Endothelial cell of umbilical vein (primary cell): ENCODE results near the gene DDX31.

ENCODE experiments used
- EZH2 ChIP-seq: IDR thresholded peaks from 2 replicates; pipeline ENCODE4 v1.6.1; 2012; ENCODE audit warnings: borderline replicate concordance, low read depth, mild to moderate bottlenecking, moderate library complexity, low read length, inconsistent platforms; ENCODE audit not compliant: severe bottlenecking
- JUN ChIP-seq: IDR thresholded peaks from 2 replicates; pipeline ENCODE4 v1.6.1; 2011; ENCODE audit warnings: borderline replicate concordance, low read depth; ENCODE audit not compliant: insufficient read length, insufficient read depth
- POLR2A ChIP-seq: IDR thresholded peaks from 2 replicates; pipeline ENCODE4 v1.6.1; 2012; ENCODE audit warnings: low read depth, mild to moderate bottlenecking, control low read depth, low read length
- POLR2AphosphoS5 ChIP-seq: IDR thresholded peaks from 2 replicates; pipeline ENCODE4 v1.6.1; 2012; ENCODE audit warnings: low read depth, mild to moderate bottlenecking, control low read depth, low read length, moderate library complexity; ENCODE audit not compliant: insufficient read depth
- TF ChIP-seq, protein P1 (sequence below): IDR thresholded peaks from 2 replicates; pipeline ENCODE4 v1.6.1; 2011; ENCODE audit not compliant: insufficient read depth, insufficient read length
- TF ChIP-seq, protein P2 (sequence below), 2 donors: IDR thresholded peaks; 1 replicate in 1 of 2; 2 replicates in 1 of 2; pipeline ENCODE4 v1.5.1; 2011; ENCODE audit warnings: low read length in 2 of 2, mild to moderate bottlenecking in 2 of 2, moderate library complexity in 2 of 2, control low read depth in 1 of 2, inconsistent platforms in 1 of 2, low read depth in 1 of 2; ENCODE audit not compliant: insufficient read depth in 1 of 2; ENCODE audit errors: extremely low read depth in 1 of 2

DNA sequence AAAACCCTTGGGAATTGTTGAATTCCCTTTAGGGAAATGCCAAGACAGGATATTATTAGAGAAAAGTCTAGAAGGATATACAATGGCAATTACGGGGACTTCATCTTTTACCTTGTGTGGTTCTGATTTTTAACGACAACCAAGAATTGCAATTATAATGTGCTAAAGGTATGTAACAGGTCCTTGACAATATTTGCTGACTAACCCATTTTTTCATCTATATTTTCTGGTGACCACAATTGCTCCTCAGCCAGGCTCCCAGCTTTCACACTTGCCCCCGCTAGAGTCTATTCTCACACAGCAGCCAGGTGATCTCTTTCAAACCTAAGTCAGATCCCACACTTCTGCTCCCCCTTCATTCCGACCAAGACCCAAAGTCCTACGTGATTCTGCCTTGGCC lies 53.1 kb downstream of the DDX31 start:
- TF ChIP-seq EZH2 (no peak), POLR2AphosphoS5 (no peak), POLR2A (no peak), JUN (no peak)
- TF ChIP-seq, protein P1, sequence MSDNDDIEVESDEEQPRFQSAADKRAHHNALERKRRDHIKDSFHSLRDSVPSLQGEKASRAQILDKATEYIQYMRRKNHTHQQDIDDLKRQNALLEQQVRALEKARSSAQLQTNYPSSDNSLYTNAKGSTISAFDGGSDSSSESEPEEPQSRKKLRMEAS, result no peak
- TF ChIP-seq, protein P2, sequence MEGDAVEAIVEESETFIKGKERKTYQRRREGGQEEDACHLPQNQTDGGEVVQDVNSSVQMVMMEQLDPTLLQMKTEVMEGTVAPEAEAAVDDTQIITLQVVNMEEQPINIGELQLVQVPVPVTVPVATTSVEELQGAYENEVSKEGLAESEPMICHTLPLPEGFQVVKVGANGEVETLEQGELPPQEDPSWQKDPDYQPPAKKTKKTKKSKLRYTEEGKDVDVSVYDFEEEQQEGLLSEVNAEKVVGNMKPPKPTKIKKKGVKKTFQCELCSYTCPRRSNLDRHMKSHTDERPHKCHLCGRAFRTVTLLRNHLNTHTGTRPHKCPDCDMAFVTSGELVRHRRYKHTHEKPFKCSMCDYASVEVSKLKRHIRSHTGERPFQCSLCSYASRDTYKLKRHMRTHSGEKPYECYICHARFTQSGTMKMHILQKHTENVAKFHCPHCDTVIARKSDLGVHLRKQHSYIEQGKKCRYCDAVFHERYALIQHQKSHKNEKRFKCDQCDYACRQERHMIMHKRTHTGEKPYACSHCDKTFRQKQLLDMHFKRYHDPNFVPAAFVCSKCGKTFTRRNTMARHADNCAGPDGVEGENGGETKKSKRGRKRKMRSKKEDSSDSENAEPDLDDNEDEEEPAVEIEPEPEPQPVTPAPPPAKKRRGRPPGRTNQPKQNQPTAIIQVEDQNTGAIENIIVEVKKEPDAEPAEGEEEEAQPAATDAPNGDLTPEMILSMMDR (IDR thresholded peaks at IDR 0.05; ENCODE audit: extremely low read depth in 1 of 2, insufficient read depth in 1 of 2, low read depth in 1 of 2, low read length in 2 of 2), result no peak
